Measurements from ENCODE around the gene ACSL5. TPM values are rescaled to one million over a fixed set of nuclear protein-coding genes. Genes with fewer than 3 reads are reported as not detected.

Gene ACSL5
- total and polyA plus RNA-seq, 2 donors (not counting 1 experiment from before 2014, with no cell fraction given) = 31.5 to 36.2 TPM

- H3K27ac Mint-ChIP-seq = peak overlapping the region; percentile 78
- no peaks in the 10 kb centered on the region for H3K27me3 ChIP-seq (replicated peaks in 1 of 4; ENCODE audit: control extremely low read depth in 1 of 4, control insufficient read depth in 3 of 4, insufficient read depth in 4 of 4, low read length in 3 of 4)
- intact Hi-C loops (cut with micrococcal nuclease) = loop anchor here (10.0 kb wide), 1 partner anchor 115 kb away; no protein-coding TSS in a partner anchor
- H3K4me3 ChIP-seq (ENCODE audit: control extremely low read depth in 1 of 5, extremely low read depth in 1 of 5, insufficient read depth in 1 of 5, low read depth in 2 of 5, low read length in 4 of 5) = no peak overlapping the region
- H4K20me1 ChIP-seq (ENCODE audit: control insufficient read depth, insufficient read depth, low read length, poor library complexity, severe bottlenecking) = no peaks in the 10 kb centered on the region
- H3K4me1 ChIP-seq (ENCODE audit: control insufficient read depth in 2 of 2, insufficient read depth in 2 of 2, low read length in 2 of 2) = peaks cover 3 to 5% of the 10 kb centered on the region in 2 donors
- ChIA-PET POLR2A (interaction anchor here (0.6 kb wide), 1 partner anchor 31 kb away, joined by 5 read pairs; no protein-coding TSS in a partner anchor), CTCF (interaction anchor here (0.5 kb wide), 1 partner anchor 1763 kb away, joined by 5 read pairs; no protein-coding TSS in a partner anchor)
- WGBS (ENCODE audit: insufficient coverage) = 92% methylated on average over 5 of the region's 15 CpGs
- H3K27ac ChIP-seq (ENCODE audit: low read length in 2 of 2) = peak overlapping the region; percentile 26 to 71
- no peak for ATAC-seq (ENCODE audit: low read depth)
- peaks cover 10% of the 10 kb centered on the region for H3K4me1 Mint-ChIP-seq
- no peaks in the 10 kb centered on the region for H3K9me3 ChIP-seq (ENCODE audit: control extremely low read depth in 1 of 3, control insufficient read depth in 2 of 3, insufficient read depth in 1 of 3, low read length in 2 of 3)
- H3K4me3 Mint-ChIP-seq = no peak overlapping the region
- no peaks in the 10 kb centered on the region for H3K9me3 Mint-ChIP-seq (ENCODE audit: insufficient read depth)
- H3K9ac ChIP-seq (ENCODE audit: low read length) = no peak overlapping the region
- H2AFZ ChIP-seq (ENCODE audit: insufficient read depth, low read depth, low read length, poor library complexity, severe bottlenecking) = no peak overlapping the region
- no peak overlapping the region for H3K4me2 ChIP-seq (replicated peaks; ENCODE audit: low read depth, low read length, poor library complexity, severe bottlenecking)
- no peaks in the 10 kb centered on the region for H3K79me2 ChIP-seq (ENCODE audit: control insufficient read depth, insufficient read depth, low read length)
- TF ChIP-seq CTCF (IDR thresholded peaks at IDR 0.05) (no peak), EZH2 (IDR thresholded peaks at IDR 0.05; ENCODE audit: borderline replicate concordance, insufficient read depth, low read depth, low read length, poor library complexity, severe bottlenecking) (no peak)
- H3K36me3 ChIP-seq (replicated peaks in 1 of 2; ENCODE audit: control extremely low read depth in 1 of 2, control insufficient read depth in 1 of 2, extremely low read depth in 1 of 2, insufficient read depth in 2 of 2, low read length in 1 of 2) = peaks cover 5 to 76% of the 10 kb centered on the region in 2 experiments
- no peaks in the 10 kb centered on the region for H3K27me3 Mint-ChIP-seq
- DNase-seq = no peak
Measured at GRCh38 chr10:112429654-112430230, 55.8 kb downstream of the ACSL5 start.

- H3K36me3 ChIP-seq (replicated peaks in 1 of 2; ENCODE audit: control extremely low read depth in 1 of 2, control insufficient read depth in 1 of 2, extremely low read depth in 1 of 2, insufficient read depth in 2 of 2, low read length in 1 of 2) = peaks cover 3 to 64% of the 10 kb centered on the region in 2 experiments
- H3K27ac Mint-ChIP-seq = no peak overlapping the region
- no peak overlapping the region for H3K4me2 ChIP-seq (replicated peaks; ENCODE audit: low read depth, low read length, poor library complexity, severe bottlenecking)
- H3K79me2 ChIP-seq (ENCODE audit: control insufficient read depth, insufficient read depth, low read length) = no peaks in the 10 kb centered on the region
- intact Hi-C loops (cut with micrococcal nuclease) = loop anchor here (10.0 kb wide), 1 partner anchor 118 kb away; no protein-coding TSS in a partner anchor
- ATAC-seq (ENCODE audit: low read depth) = no peak
- POLR2A ChIA-PET = no interaction called here
- no peaks in the 10 kb centered on the region for H3K9me3 Mint-ChIP-seq (ENCODE audit: insufficient read depth)
- no peaks in the 10 kb centered on the region for H4K20me1 ChIP-seq (ENCODE audit: control insufficient read depth, insufficient read depth, low read length, poor library complexity, severe bottlenecking)
- CTCF ChIA-PET = interaction anchor here (1.7 to 2.8 kb wide), 2 partner anchors 21 to 117 kb away, joined by 4 to 8 read pairs; no protein-coding TSS in a partner anchor
- H3K4me1 ChIP-seq (ENCODE audit: control insufficient read depth in 2 of 2, insufficient read depth in 2 of 2, low read length in 2 of 2) = peaks cover 3 to 5% of the 10 kb centered on the region in 2 donors
- no peak overlapping the region for H3K4me3 Mint-ChIP-seq
- no peak overlapping the region for H3K4me3 ChIP-seq (ENCODE audit: control extremely low read depth in 1 of 5, extremely low read depth in 1 of 5, insufficient read depth in 1 of 5, low read depth in 2 of 5, low read length in 4 of 5)
- no peak overlapping the region for H2AFZ ChIP-seq (ENCODE audit: insufficient read depth, low read depth, low read length, poor library complexity, severe bottlenecking)
- no peak for TF ChIP-seq EZH2 (IDR thresholded peaks at IDR 0.05; ENCODE audit: borderline replicate concordance, insufficient read depth, low read depth, low read length, poor library complexity, severe bottlenecking)
- no peak for TF ChIP-seq CTCF (IDR thresholded peaks at IDR 0.05)
- H3K27me3 Mint-ChIP-seq = no peaks in the 10 kb centered on the region
- H3K27me3 ChIP-seq (replicated peaks in 1 of 4; ENCODE audit: control extremely low read depth in 1 of 4, control insufficient read depth in 3 of 4, insufficient read depth in 4 of 4, low read length in 3 of 4) = no peaks in the 10 kb centered on the region
- no peak for DNase-seq
- no peak overlapping the region for H3K9ac ChIP-seq (ENCODE audit: low read length)
- peaks cover 7% of the 10 kb centered on the region for H3K4me1 Mint-ChIP-seq
- H3K9me3 ChIP-seq (ENCODE audit: control extremely low read depth in 1 of 3, control insufficient read depth in 2 of 3, insufficient read depth in 1 of 3, low read length in 2 of 3) = no peaks in the 10 kb centered on the region
- no CpG with 5 or more reads among the region's 2 CpGs for WGBS (ENCODE audit: insufficient coverage)
- no peak overlapping the region for H3K27ac ChIP-seq (ENCODE audit: low read length in 2 of 2)
Measured at GRCh38 chr10:112433136-112433535, 59.2 kb downstream of the ACSL5 start.

Data from B cell (primary cell).